ENCODE measurements around the gene HTT-AS. TPM values are rescaled to one million over a fixed set of nuclear protein-coding genes. Genes with fewer than 3 reads are reported as not detected.

Gene HTT-AS
- total RNA-seq, 4 donors from 2014 or later = not detected

DNA sequence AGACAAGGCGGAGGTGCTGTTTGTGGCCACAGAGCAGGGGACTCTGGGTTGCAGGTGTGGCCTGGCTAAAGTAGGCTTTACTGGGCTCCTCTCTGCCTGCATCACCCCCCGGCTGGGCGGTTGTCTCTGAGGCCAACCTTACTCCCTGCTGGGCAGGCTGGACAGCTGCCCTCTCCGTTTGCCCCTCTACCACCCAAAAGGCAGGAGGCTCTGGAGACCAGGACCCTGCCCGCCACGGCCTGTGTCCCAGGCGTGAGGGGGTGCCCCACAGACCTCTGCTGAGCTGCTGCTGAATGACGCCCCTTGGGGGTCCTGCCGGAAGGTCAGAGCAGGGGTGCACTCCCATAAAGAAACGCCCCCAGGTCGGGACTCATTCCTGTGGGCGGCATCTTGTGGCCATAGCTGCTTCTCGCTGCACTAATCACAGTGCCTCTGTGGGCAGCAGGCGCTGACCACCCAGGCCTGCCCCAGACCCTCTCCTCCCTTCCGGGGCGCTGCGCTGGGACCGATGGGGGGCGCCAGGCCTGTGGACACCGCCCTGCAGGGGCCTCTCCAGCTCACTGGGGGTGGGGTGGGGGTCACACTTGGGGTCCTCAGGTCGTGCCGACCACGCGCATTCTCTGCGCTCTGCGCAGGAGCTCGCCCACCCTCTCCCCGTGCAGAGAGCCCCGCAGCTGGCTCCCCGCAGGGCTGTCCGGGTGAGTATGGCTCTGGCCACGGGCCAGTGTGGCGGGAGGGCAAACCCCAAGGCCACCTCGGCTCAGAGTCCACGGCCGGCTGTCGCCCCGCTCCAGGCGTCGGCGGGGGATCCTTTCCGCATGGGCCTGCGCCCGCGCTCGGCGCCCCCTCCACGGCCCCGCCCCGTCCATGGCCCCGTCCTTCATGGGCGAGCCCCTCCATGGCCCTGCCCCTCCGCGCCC lies 920 bp downstream of the HTT-AS start:
- 42% methylated on average over 13 of the region's 54 CpGs for WGBS
- peak in 1 of 2 donors; percentile 76 for DNase-seq (ENCODE audit: low spot score in 2 of 2)
- H3K27me3 ChIP-seq = no peaks in the 10 kb centered on the region
- no peaks in the 10 kb centered on the region for H3K36me3 ChIP-seq
- no peak for TF ChIP-seq POLR2AphosphoS5 (IDR thresholded peaks at IDR 0.05)
- TF ChIP-seq, protein P1, sequence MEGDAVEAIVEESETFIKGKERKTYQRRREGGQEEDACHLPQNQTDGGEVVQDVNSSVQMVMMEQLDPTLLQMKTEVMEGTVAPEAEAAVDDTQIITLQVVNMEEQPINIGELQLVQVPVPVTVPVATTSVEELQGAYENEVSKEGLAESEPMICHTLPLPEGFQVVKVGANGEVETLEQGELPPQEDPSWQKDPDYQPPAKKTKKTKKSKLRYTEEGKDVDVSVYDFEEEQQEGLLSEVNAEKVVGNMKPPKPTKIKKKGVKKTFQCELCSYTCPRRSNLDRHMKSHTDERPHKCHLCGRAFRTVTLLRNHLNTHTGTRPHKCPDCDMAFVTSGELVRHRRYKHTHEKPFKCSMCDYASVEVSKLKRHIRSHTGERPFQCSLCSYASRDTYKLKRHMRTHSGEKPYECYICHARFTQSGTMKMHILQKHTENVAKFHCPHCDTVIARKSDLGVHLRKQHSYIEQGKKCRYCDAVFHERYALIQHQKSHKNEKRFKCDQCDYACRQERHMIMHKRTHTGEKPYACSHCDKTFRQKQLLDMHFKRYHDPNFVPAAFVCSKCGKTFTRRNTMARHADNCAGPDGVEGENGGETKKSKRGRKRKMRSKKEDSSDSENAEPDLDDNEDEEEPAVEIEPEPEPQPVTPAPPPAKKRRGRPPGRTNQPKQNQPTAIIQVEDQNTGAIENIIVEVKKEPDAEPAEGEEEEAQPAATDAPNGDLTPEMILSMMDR (IDR thresholded peaks at IDR 0.05) = no peak
- TF ChIP-seq EP300 (IDR thresholded peaks at IDR 0.05) = no peak
- TF ChIP-seq POLR2A (IDR thresholded peaks at IDR 0.05) = no peak
- H3K4me3 ChIP-seq = peak overlapping the region; percentile 84
- H3K4me1 ChIP-seq = peaks cover 29% of the 10 kb centered on the region
- peak overlapping the region; percentile 12 for H3K27ac ChIP-seq
- H3K9me3 ChIP-seq = no peaks in the 10 kb centered on the region

DNA sequence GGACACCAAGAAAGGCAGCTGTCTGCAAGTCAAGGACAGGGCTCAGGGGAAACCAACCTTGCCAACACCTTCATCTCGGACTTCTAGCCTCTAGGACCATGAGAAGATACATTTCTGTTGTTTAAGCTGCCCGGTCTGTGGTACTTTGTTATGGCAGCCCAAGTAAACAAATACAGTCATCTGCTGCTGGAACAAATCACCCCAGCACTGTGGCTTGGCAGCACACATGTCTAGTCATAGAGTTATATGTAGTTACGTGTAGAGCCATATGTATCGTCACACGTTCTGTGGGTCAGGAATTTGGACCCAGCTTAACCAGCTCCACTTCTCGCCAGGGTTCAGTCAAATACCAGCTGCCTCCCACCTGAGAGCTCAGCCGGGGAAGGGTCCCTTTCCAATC lies 2.5 kb downstream of the HTT-AS start:
- H3K9me3 ChIP-seq = no peaks in the 10 kb centered on the region
- no peak overlapping the region for H3K27ac ChIP-seq
- no peaks in the 10 kb centered on the region for H3K27me3 ChIP-seq
- H3K4me1 ChIP-seq = peaks cover 25% of the 10 kb centered on the region
- no peak for DNase-seq (ENCODE audit: low spot score in 2 of 2)
- WGBS = 57% methylated on average over 6 of the region's 7 CpGs
- no peaks in the 10 kb centered on the region for H3K36me3 ChIP-seq
- TF ChIP-seq POLR2AphosphoS5 (IDR thresholded peaks at IDR 0.05) (no peak), POLR2A (IDR thresholded peaks at IDR 0.05) (no peak), EP300 (IDR thresholded peaks at IDR 0.05) (no peak)
- TF ChIP-seq, protein P1 (IDR thresholded peaks at IDR 0.05) = no peak
- H3K4me3 ChIP-seq = no peak overlapping the region

DNA sequence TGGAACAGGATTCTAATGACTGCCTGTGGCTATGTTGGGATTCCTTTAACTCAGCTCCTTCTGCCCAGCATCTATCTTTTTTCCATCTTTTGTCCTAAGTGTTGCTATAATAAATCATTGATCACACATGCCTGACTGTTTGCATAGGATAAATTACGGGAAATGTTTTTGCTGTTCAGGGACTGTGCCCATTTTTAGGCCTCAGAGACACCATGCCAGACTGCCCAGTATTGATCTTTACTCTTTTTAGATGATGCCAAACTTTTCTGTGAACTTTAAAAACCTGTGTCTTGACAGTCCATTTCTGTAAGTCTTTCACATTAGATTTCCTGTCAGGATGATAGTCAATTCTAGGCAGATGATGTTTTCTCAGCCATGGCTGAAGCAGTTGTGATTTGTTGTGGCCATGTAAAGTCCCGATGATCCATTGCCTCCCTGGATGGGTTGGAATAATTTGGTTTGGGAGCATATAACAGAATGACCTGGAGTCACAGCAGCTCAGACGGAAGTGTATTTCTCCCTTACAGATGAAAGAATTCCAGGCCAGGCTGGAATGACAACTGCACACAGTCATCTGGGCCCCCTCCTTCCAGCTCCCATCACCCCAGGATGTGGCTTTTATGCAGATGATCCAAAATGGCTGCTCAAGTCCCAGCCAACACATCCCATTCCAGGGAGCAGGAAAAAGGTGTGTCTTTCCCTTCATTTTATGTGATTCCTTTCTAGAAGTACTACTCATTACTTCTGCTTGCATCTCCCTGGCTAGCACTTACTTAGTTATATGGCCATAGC lies 3.4 kb downstream of the HTT-AS start:
- H3K27me3 ChIP-seq = no peaks in the 10 kb centered on the region
- no peak for TF ChIP-seq POLR2A (IDR thresholded peaks at IDR 0.05)
- no peak for TF ChIP-seq EP300 (IDR thresholded peaks at IDR 0.05)
- TF ChIP-seq, protein P1 (IDR thresholded peaks at IDR 0.05) = no peak
- TF ChIP-seq POLR2AphosphoS5 (IDR thresholded peaks at IDR 0.05) = no peak
- no peak for DNase-seq (ENCODE audit: low spot score in 2 of 2)

DNA sequence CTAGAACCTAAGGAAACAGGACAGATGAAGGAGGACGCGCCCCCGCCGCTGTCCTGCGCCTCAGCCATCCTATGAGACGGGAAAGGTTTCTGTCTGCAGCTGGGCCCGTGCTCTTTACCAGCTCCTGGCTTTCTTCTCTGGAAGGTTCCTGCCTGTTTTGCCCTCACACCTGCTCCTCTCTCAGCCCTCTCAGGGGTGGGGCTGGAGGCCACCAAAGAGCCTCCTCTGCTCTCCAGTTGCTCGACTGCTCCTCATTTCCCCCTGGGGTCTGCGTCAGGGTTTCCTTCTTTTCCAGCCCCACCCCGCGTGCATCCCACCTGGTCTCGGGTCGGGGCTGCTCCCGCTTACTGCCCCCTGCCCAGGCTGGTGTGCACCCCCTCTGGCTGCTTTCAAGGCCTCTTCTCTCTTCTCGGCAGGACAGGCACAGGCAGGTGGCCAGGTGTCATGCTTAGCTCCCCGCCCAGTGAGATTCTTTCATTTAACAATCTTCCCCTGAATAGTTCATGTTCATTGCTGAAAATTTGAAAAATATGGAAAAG lies 4.6 kb downstream of the HTT-AS start:
- 73% methylated on average over 16 of the region's 16 CpGs for WGBS

More for the DNA sequence above, 3.4 kb downstream of the HTT-AS start:
- H3K9me3 ChIP-seq = no peaks in the 10 kb centered on the region
- no peak overlapping the region for H3K27ac ChIP-seq
- H3K4me1 ChIP-seq = peaks cover 16% of the 10 kb centered on the region
- WGBS = 87% methylated on average over 3 of the region's 3 CpGs
- H3K36me3 ChIP-seq = no peaks in the 10 kb centered on the region
- no peak overlapping the region for H3K4me3 ChIP-seq

More for the DNA sequence above, 4.6 kb downstream of the HTT-AS start:
- no peaks in the 10 kb centered on the region for H3K27me3 ChIP-seq
- no peak for DNase-seq (ENCODE audit: low spot score in 2 of 2)
- H3K4me3 ChIP-seq = no peak overlapping the region
- H3K9me3 ChIP-seq = no peaks in the 10 kb centered on the region
- TF ChIP-seq, protein P1 (IDR thresholded peaks at IDR 0.05) = no peak
- TF ChIP-seq EP300 (IDR thresholded peaks at IDR 0.05) (no peak), POLR2A (IDR thresholded peaks at IDR 0.05) (no peak), POLR2AphosphoS5 (IDR thresholded peaks at IDR 0.05) (no peak)
- no peaks in the 10 kb centered on the region for H3K36me3 ChIP-seq
- H3K4me1 ChIP-seq = peaks cover 7% of the 10 kb centered on the region
- no peak overlapping the region for H3K27ac ChIP-seq

All from suprapubic skin (tissue), 4 donors.